ENCODE results near the gene SRCIN1.
A peak's percentile ranks its signal among the peaks of the same experiment; 100 is the strongest.

SRCIN1 gene

DNA sequence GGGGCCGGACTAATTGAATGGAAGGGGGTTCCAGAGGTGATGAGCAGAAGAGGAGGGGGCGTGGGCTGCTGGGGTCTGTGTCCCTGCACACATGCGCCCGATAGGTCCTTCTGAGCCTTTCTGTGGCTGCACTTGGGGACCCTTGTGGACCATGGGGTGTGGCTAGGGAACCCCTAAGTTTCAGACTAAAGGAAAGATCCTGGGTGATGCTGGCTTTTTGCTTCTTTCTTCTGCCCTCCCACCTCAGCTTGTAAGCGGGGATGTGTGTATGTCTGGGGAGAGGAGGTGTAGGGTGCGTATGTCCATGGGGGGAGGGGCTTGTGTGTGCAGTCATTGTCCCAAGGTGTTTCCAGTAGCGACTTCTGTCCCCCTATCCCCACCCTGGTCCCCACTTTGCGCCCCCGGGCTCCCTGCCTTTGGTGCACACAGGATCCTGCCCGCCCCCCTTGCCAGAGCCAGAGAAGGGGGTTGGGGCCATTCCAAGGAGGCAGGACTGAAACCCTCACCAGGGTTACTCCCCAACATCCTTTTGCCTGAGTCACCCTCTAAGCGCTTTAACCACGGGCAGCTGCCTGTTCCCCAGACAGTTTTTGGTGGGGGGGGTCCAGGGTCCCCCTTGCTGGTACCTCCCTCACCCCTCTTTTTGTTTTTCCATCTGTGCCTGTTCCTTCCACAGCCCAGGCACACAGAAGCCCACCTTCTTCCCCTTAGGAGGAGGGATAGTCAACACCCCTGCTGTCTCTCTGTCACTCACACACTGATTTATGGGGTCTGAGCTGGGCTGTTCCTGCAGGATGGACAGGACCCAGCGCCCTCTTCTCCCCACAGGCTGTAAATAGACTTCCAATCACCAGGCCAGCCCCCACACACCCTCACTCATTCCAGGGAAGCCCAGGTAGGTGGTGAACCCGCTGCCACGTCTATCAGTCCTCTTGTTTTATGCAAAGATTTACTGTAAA, 94.3 kb downstream of the SRCIN1 start:
- peak overlapping the region; percentile 20 for H3K4me3 ChIP-seq (ENCODE audit: low read depth, low read length)
- no peaks in the 10 kb centered on the region for H3K9me3 ChIP-seq (ENCODE audit: control insufficient read depth, low read length)
- H3K27ac ChIP-seq: no peak overlapping the region
- H3K4me1 ChIP-seq: peaks cover 7% of the 10 kb centered on the region
- no peak overlapping the region for H3K9ac ChIP-seq
- H3K4me2 ChIP-seq (ENCODE audit: low read length): no peak overlapping the region
- no peak for TF ChIP-seq CTCF (IDR thresholded peaks at IDR 0.05)
- no peaks in the 10 kb centered on the region for H3K36me3 ChIP-seq (ENCODE audit: control insufficient read depth, insufficient read depth, low read length)
- H3K27me3 ChIP-seq (ENCODE audit: control insufficient read depth, insufficient read depth, low read length): no peaks in the 10 kb centered on the region
- no peaks in the 10 kb centered on the region for H3K79me2 ChIP-seq
- no peak overlapping the region for H2AFZ ChIP-seq

DNA sequence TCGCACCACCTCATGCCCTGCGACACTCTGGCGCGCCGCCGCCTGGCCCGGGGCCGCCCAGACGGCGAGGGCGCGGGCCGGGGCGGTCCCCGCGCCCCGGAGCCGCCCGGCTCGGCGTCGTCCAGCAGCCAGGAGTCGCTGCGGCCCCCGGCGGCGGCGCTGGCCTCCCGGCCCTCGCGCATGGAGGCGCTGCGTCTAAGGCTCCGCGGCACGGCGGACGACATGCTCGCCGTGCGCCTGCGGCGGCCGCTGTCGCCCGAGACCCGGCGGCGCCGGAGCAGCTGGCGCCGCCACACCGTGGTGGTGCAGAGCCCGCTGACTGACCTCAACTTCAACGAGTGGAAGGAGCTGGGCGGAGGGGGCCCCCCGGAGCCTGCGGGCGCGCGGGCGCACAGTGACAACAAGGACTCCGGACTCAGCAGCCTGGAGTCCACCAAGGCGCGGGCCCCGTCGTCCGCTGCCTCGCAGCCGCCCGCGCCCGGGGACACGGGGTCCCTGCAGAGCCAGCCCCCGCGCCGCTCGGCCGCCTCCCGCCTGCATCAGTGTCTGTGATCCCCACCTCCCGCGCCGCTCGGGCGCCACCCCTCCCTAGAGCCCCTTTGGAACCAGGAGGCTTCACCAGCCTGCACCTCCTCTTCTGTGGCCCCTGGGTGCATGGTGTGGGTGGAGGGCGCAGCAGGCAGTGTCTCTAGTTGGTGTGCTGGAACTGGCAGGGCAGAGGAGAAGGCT, 95.2 kb downstream of the SRCIN1 start:
- H3K4me1 ChIP-seq: peaks cover 7% of the 10 kb centered on the region
- H3K79me2 ChIP-seq: no peaks in the 10 kb centered on the region
- H2AFZ ChIP-seq: no peak overlapping the region
- H3K9ac ChIP-seq: no peak overlapping the region
- H3K9me3 ChIP-seq (ENCODE audit: control insufficient read depth, low read length): no peaks in the 10 kb centered on the region
- H3K27me3 ChIP-seq (ENCODE audit: control insufficient read depth, insufficient read depth, low read length): no peaks in the 10 kb centered on the region
- H3K4me3 ChIP-seq (ENCODE audit: low read depth, low read length): peak overlapping the region; percentile 20
- no peak overlapping the region for H3K27ac ChIP-seq
- peak overlapping the region; percentile 53 for H3K4me2 ChIP-seq (ENCODE audit: low read length)
- TF ChIP-seq CTCF (IDR thresholded peaks at IDR 0.05): no peak
- no peaks in the 10 kb centered on the region for H3K36me3 ChIP-seq (ENCODE audit: control insufficient read depth, insufficient read depth, low read length)

DNA sequence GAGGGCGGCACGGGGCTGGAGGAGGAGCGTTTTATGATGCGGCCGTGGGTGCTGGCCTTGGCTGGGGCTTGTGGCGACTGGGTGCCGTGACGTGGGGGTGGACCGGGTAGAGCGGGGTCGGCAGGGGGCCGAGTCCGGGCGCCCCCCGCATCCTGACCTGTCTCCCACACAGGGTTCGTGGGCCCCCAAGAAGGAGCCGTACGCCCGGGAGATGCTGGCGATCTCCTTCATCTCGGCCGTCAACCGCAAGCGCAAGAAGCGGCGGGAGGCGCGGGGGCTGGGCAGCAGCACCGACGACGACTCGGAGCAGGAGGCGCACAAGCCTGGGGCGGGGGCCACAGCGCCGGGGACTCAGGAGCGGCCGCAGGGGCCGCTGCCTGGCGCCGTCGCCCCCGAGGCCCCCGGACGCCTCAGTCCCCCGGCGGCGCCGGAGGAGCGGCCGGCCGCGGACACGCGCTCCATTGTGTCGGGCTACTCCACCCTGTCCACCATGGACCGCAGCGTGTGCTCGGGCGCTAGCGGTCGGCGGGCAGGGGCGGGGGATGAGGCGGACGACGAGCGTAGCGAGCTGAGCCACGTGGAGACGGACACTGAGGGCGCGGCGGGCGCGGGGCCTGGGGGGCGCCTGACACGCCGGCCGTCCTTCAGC, 95.9 kb downstream of the SRCIN1 start:
- TF ChIP-seq CTCF (IDR thresholded peaks at IDR 0.05): no peak
- Histone ChIP-seq H3K9ac (no peak overlapping the region), H3K36me3 (ENCODE audit: control insufficient read depth, insufficient read depth, low read length) (no peaks in the 10 kb centered on the region), H3K9me3 (ENCODE audit: control insufficient read depth, low read length) (no peaks in the 10 kb centered on the region), H3K27ac (no peak overlapping the region), H3K4me2 (ENCODE audit: low read length) (peak overlapping the region; percentile 44), H3K4me1 (peaks cover 7% of the 10 kb centered on the region), H3K4me3 (ENCODE audit: low read depth, low read length) (no peak overlapping the region), H2AFZ (peak overlapping the region; percentile 0), H3K79me2 (no peaks in the 10 kb centered on the region), H3K27me3 (ENCODE audit: control insufficient read depth, insufficient read depth, low read length) (no peaks in the 10 kb centered on the region)

DNA sequence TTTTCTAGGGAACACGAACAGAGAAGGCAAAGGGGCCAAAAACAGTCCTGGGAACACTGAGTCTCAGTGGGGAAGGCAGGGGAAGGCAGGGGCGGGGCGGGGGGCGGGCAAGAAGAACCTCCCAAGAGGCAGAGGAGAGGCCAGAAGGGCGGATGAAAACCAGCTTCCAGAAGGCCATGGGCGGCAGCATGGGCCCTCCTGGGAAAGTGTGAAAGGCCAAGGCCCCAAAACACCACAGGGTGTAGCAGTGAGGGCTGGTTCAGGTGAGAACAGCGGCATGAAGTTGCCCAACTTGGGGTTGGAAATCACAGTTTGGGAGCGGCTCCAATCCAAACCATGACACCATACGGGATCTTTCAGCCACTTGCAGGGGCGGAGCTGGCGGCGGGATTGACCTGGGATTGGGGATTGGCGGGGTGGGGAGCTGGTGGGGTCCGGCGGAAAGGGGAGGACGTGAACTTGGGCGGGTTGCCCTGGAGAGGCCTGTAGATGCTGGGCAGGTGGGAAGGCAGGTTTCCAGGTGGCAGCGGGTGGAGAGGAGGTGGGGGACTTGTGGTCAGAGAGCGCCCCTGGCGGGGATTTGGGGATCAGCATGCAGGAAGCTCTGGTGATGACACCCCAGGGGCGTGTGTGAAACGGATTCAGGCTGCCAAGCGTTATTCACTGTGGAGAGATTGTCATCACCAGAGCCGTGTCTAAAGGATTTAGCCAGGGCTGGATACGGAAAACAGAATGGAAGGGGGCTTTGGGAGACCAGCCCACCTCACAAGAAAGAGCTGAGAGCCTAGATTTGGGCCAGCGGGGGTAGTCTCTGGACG, 96.6 kb downstream of the SRCIN1 start:
- Histone ChIP-seq H3K9ac (no peak overlapping the region), H3K4me3 (ENCODE audit: low read depth, low read length) (no peak overlapping the region), H3K27me3 (ENCODE audit: control insufficient read depth, insufficient read depth, low read length) (no peaks in the 10 kb centered on the region), H3K79me2 (no peaks in the 10 kb centered on the region), H3K9me3 (ENCODE audit: control insufficient read depth, low read length) (no peaks in the 10 kb centered on the region), H2AFZ (peak overlapping the region; percentile 0), H3K4me1 (peaks cover 7% of the 10 kb centered on the region), H3K36me3 (ENCODE audit: control insufficient read depth, insufficient read depth, low read length) (no peaks in the 10 kb centered on the region), H3K4me2 (ENCODE audit: low read length) (peak overlapping the region; percentile 18), H3K27ac (no peak overlapping the region)
- peak; percentile 71 for TF ChIP-seq CTCF (IDR thresholded peaks at IDR 0.05)
